H1 (cell line): ENCODE measurements around the gene MIS18BP1. TPM values are rescaled to one million over a fixed set of nuclear protein-coding genes. Genes with fewer than 3 reads are reported as not detected.

ENCODE experiments used
- CTCF ChIA-PET: fragments of 300-600 bp; sonication (Branson Sonifier 250); formaldehyde crosslinking; loops from one replicate; lab custom pipeline; 2021; ENCODE audit not compliant: partially characterized antibody; lab: Charles Lee
- POLR2A ChIA-PET: fragments of 300-600 bp; sonication (Branson Sonifier 250); formaldehyde crosslinking; loops from one replicate; lab custom pipeline; 2021; ENCODE audit warnings: inconsistent platforms; ENCODE audit not compliant: partially characterized antibody; lab: Charles Lee
- DNase-seq, 2 experiments: peaks; one replicate each; pipeline versions ENCODE4 v3.0.0 to v3.0.0-alpha.2; 2010 to 2022; ENCODE audit warnings: low spot score in 2 of 2, low read depth in 1 of 2, mixed read lengths in 1 of 2
- FAIRE-seq: peaks from 2 replicates; lab custom pipeline; 2011; peaks lifted over from hg19 to GRCh38; lab: Jason Lieb, UNC
- H2AFZ ChIP-seq: 2 replicates; pipeline ENCODE4 v1.8.1; 2012; ENCODE audit warnings: low read length, inconsistent platforms
- H2AK5ac ChIP-seq: 2 replicates; pipeline ENCODE4 v1.6.1; 2013; ENCODE audit warnings: low read depth, low read length
- H2BK120ac ChIP-seq: replicated peaks from 2 replicates; pipeline ENCODE3; 2013; ENCODE audit warnings: low read depth, low read length, inconsistent platforms
- H2BK12ac ChIP-seq: 2 replicates; pipeline ENCODE4 v1.6.1; 2013; ENCODE audit warnings: low read depth, low read length
- H2BK15ac ChIP-seq: 2 replicates; pipeline ENCODE4 v1.6.1; 2013; ENCODE audit warnings: low read length
- H2BK20ac ChIP-seq: 2 replicates; pipeline ENCODE4 v1.6.1; 2013; ENCODE audit warnings: low read length
- H2BK5ac ChIP-seq: 2 replicates; pipeline ENCODE4 v1.6.1; 2013; ENCODE audit warnings: low read depth, low read length
- H3K14ac ChIP-seq: 2 replicates; pipeline ENCODE4 v1.6.1; 2013; ENCODE audit warnings: inconsistent platforms; ENCODE audit not compliant: insufficient read length
- H3K18ac ChIP-seq: 2 replicates; pipeline ENCODE4 v1.6.1; 2013; ENCODE audit warnings: low read length; ENCODE audit errors: extremely low read depth
- H3K23ac ChIP-seq: 2 replicates; pipeline ENCODE4 v1.6.1; 2013; ENCODE audit warnings: inconsistent platforms; ENCODE audit not compliant: insufficient read length
- H3K23me2 ChIP-seq: 2 replicates; pipeline ENCODE4 v1.6.1; 2013; ENCODE audit warnings: low read depth, low read length
- H3K27ac ChIP-seq: 2 replicates; pipeline ENCODE4 v1.6.1; 2011; ENCODE audit warnings: low read depth, low read length, inconsistent platforms
- H3K27me3 ChIP-seq, 4 experiments: replicated peaks in 1 of 4; 1 replicate in 1 of 4; 2 replicates in 3 of 4; pipeline versions ENCODE4 v1.6.1 to v1.8.1; 2011 to 2013; ENCODE audit warnings: low read length in 3 of 4, mild to moderate bottlenecking in 3 of 4, inconsistent platforms in 2 of 4, mixed read lengths in 2 of 4, moderate library complexity in 1 of 4; ENCODE audit not compliant: control insufficient read depth in 3 of 4, insufficient read depth in 3 of 4; ENCODE audit errors: extremely low read depth in 1 of 4
- H3K36me3 ChIP-seq, 4 experiments: 2 replicates each; pipeline versions ENCODE4 v1.6.1 to v1.8.1; 2011 to 2013; ENCODE audit warnings: mild to moderate bottlenecking in 4 of 4, low read length in 3 of 4, moderate library complexity in 2 of 4, control low read depth in 1 of 4, inconsistent platforms in 1 of 4; ENCODE audit not compliant: insufficient read depth in 4 of 4, control insufficient read depth in 2 of 4
- H3K4ac ChIP-seq: replicated peaks from 2 replicates; pipeline ENCODE3; 2013; ENCODE audit warnings: low read length, low read depth, mixed read lengths, inconsistent platforms; ENCODE audit not compliant: insufficient read length
- H3K4me1 ChIP-seq, 4 experiments: replicated peaks in 1 of 4; 1 replicate in 1 of 4; 2 replicates in 3 of 4; pipeline versions ENCODE4 v1.6.1 to v1.8.1; 2011 to 2013; ENCODE audit warnings: low read length in 3 of 4, inconsistent platforms in 2 of 4, mixed read lengths in 1 of 4; ENCODE audit not compliant: insufficient read depth in 4 of 4, control insufficient read depth in 3 of 4
- H3K4me2 ChIP-seq, 2 experiments: 2 replicates each; pipeline versions ENCODE4 v1.6.1 to v1.8.1; 2011 to 2013; ENCODE audit warnings: low read depth in 2 of 2, low read length in 2 of 2, control low read depth in 1 of 2, inconsistent platforms in 1 of 2, mild to moderate bottlenecking in 1 of 2; ENCODE audit not compliant: insufficient read depth in 1 of 2
- H3K4me3 ChIP-seq, 4 experiments: fragments of 200-600, 300-600 bp in 1 of 4; sonication (generic), shearing (Covaris generic), sonication (Bioruptor Twin) in 1 of 4; 2 replicates each; pipeline versions ENCODE4 v1.5.1 to v1.8.1; 2011 to 2016; ENCODE audit warnings: low read length in 4 of 4, low read depth in 3 of 4, control low read depth in 2 of 4, inconsistent platforms in 2 of 4, mild to moderate bottlenecking in 2 of 4, mixed read lengths in 1 of 4, moderate library complexity in 1 of 4; ENCODE audit not compliant: insufficient read depth in 2 of 4; ENCODE audit errors: extremely low read depth in 1 of 4
- H3K56ac ChIP-seq: replicated peaks from 2 replicates; pipeline ENCODE3; 2013; ENCODE audit warnings: low read depth, mild to moderate bottlenecking, mixed read lengths, low read length, inconsistent platforms; ENCODE audit not compliant: insufficient read length
- H3K79me1 ChIP-seq: 2 replicates; pipeline ENCODE4 v1.6.1; 2013; ENCODE audit warnings: low read depth, low read length, control low read depth
- H3K79me2 ChIP-seq, 2 experiments: 2 replicates each; pipeline versions ENCODE4 v1.6.1 to v1.8.1; 2012 to 2013; ENCODE audit warnings: low read length in 2 of 2, mild to moderate bottlenecking in 2 of 2, inconsistent platforms in 1 of 2; ENCODE audit not compliant: insufficient read depth in 2 of 2, control insufficient read depth in 1 of 2
- H3K9ac ChIP-seq, 4 experiments: replicated peaks in 1 of 4; 1 replicate in 1 of 4; 2 replicates in 3 of 4; pipeline versions ENCODE4 v1.6.1 to v1.8.1; 2011 to 2013; ENCODE audit warnings: low read depth in 3 of 4, low read length in 3 of 4, control low read depth in 2 of 4, mild to moderate bottlenecking in 2 of 4, moderate library complexity in 2 of 4, inconsistent platforms in 1 of 4; ENCODE audit errors: extremely low read depth in 1 of 4
- H3K9me3 ChIP-seq, 2 experiments: 2 replicates each; pipeline versions ENCODE4 v1.6.1 to v1.8.1; 2012 to 2013; ENCODE audit warnings: mild to moderate bottlenecking in 2 of 2, moderate library complexity in 2 of 2, control low read depth in 1 of 2, inconsistent platforms in 1 of 2, low read depth in 1 of 2, low read length in 1 of 2, mixed read lengths in 1 of 2; ENCODE audit not compliant: insufficient read depth in 2 of 2
- H4K20me1 ChIP-seq, 2 experiments: replicated peaks in 1 of 2; 2 replicates each; pipeline versions ENCODE3 to v1.8.1; 2011 to 2013; ENCODE audit warnings: inconsistent platforms in 2 of 2, low read length in 2 of 2, mild to moderate bottlenecking in 1 of 2; ENCODE audit not compliant: insufficient read depth in 2 of 2, control insufficient read depth in 1 of 2
- H4K5ac ChIP-seq: 2 replicates; pipeline ENCODE4 v1.6.1; 2013; ENCODE audit warnings: low read length, low read depth, mixed read lengths, inconsistent platforms; ENCODE audit not compliant: insufficient read length
- H4K8ac ChIP-seq: 2 replicates; pipeline ENCODE4 v1.8.0; 2013; ENCODE audit warnings: mild to moderate bottlenecking, moderate library complexity, low read length, inconsistent platforms; ENCODE audit not compliant: insufficient read depth; ENCODE audit errors: extremely low read depth
- H4K91ac ChIP-seq: replicated peaks from 2 replicates; pipeline ENCODE3; 2013; ENCODE audit warnings: low read length, mixed read lengths, inconsistent platforms; ENCODE audit not compliant: insufficient read length
- BRCA1 ChIP-seq: IDR thresholded peaks from 2 replicates; pipeline ENCODE4 v1.6.1; 2012; ENCODE audit warnings: low read depth, low read length, improper control_type of control experiment
- CHD2 ChIP-seq: IDR thresholded peaks from 2 replicates; pipeline ENCODE4 v1.6.1; 2012; ENCODE audit warnings: low read length, improper control_type of control experiment
- EGR1 ChIP-seq: IDR thresholded peaks from 2 replicates; pipeline ENCODE4 v1.6.1; 2011; ENCODE audit warnings: low read depth, low read length, borderline replicate concordance
- GTF2F1 ChIP-seq: IDR thresholded peaks from 2 replicates; pipeline ENCODE4 v1.6.1; 2012; ENCODE audit warnings: low read depth, low read length, improper control_type of control experiment, borderline replicate concordance
- RFX5 ChIP-seq: IDR thresholded peaks from 2 replicates; pipeline ENCODE4 v1.6.1; 2011; ENCODE audit warnings: low read depth, low read length, improper control_type of control experiment, borderline replicate concordance
- SIN3A ChIP-seq, 2 experiments: IDR thresholded peaks in 1 of 2; conservative IDR thresholded peaks in 1 of 2; 2 replicates each; pipeline ENCODE4 v1.6.1; 2011 to 2012; ENCODE audit warnings: low read length in 2 of 2, improper control_type of control experiment in 1 of 2, low read depth in 1 of 2, mild to moderate bottlenecking in 1 of 2
- SP1 ChIP-seq: IDR thresholded peaks from 2 replicates; pipeline ENCODE4 v1.6.1; 2011; ENCODE audit warnings: low read depth, low read length
- polyA plus RNA-seq, 7 experiments: library from polyadenylated mRNA; depleted of rRNA in 3 of 7; stranded (reverse) in 5 of 7; unstranded in 2 of 7; fragments of >200 nt in 5 of 7; fragments of 200-250 nt in 2 of 7; gene quantifications; 1 replicate in 5 of 7; 2 replicates in 1 of 7; 4 replicates in 1 of 7; pipeline versions ENCODE4 v1.2.1 to v1.2.3, GENCODE V29; 2011 to 2013; ENCODE audit warnings: missing spikeins in 2 of 7, mixed read lengths in 2 of 7
- total RNA-seq: library from RNA; stranded (reverse); fragmentation: NEBNext Ultra II Directional; extraction: Animal tissue kit (Norgen Biotek cat#: 25700); gene quantifications from 2 replicates; pipeline ENCODE4 v1.2.1, GENCODE V29; 2021

MIS18BP1 gene
- total and polyA plus RNA-seq, 2 of the 8 experiments (the other 6 are each of a cell fraction or from before 2014, with no cell fraction given): 12.8 to 80.5 TPM

GRCh38 chr14:45204241-45204640 lies 48.8 kb downstream of the MIS18BP1 start:
- no peak for FAIRE-seq
- peaks cover 0 to 2% of the 10 kb centered on the region in 2 experiments for H4K20me1 ChIP-seq
- H4K91ac ChIP-seq: no peak overlapping the region
- H2BK5ac ChIP-seq: no peak overlapping the region
- H3K79me2 ChIP-seq: no peaks in the 10 kb centered on the region
- H3K23ac ChIP-seq: no peak overlapping the region
- no peaks in the 10 kb centered on the region for H3K4me1 ChIP-seq
- H2BK120ac ChIP-seq: no peak overlapping the region
- H4K8ac ChIP-seq: no peak overlapping the region
- no peaks in the 10 kb centered on the region for H3K79me1 ChIP-seq
- no peak overlapping the region for H3K18ac ChIP-seq
- no peak overlapping the region for H3K27ac ChIP-seq
- H3K4ac ChIP-seq: no peak overlapping the region
- no peak overlapping the region for H3K4me3 ChIP-seq
- H2BK12ac ChIP-seq: no peak overlapping the region
- H3K23me2 ChIP-seq: no peaks in the 10 kb centered on the region
- ChIA-PET POLR2A (interaction anchor here (0.7 kb wide), 1 partner anchor 33 kb away, joined by 3 read pairs; no protein-coding TSS in a partner anchor), CTCF (interaction anchor here (3.6 kb wide), 1 partner anchor 291 kb away, joined by 13 read pairs; no protein-coding TSS in a partner anchor)
- H2AFZ ChIP-seq: no peak overlapping the region
- H2BK15ac ChIP-seq: no peak overlapping the region
- H3K9ac ChIP-seq: no peak overlapping the region
- no peak for DNase-seq
- no peak overlapping the region for H4K5ac ChIP-seq
- no peak overlapping the region for H2BK20ac ChIP-seq
- no peak overlapping the region for H3K4me2 ChIP-seq
- no peaks in the 10 kb centered on the region for H3K9me3 ChIP-seq
- no peak overlapping the region for H3K56ac ChIP-seq
- H3K14ac ChIP-seq: no peak overlapping the region
- no peaks in the 10 kb centered on the region for H3K27me3 ChIP-seq
- H3K36me3 ChIP-seq: peaks cover 2 to 55% (median 14%) of the 10 kb centered on the region in 4 experiments; a peak in 5 of 8 replicates
- H2AK5ac ChIP-seq: no peak overlapping the region
- TF ChIP-seq EGR1 (no peak), GTF2F1 (no peak), BRCA1 (no peak), SIN3A (conservative IDR thresholded peaks at IDR 0.05 in 1 of 2, IDR thresholded peaks at IDR 0.05 in 1 of 2; ENCODE audit: low read depth in 1 of 2, low read length in 2 of 2) (no peak), RFX5 (no peak), CHD2 (no peak), SP1 (no peak)
